Thymus (tissue), 11 donors: ENCODE data around the gene CGB2. TPM values are rescaled to one million over a fixed set of nuclear protein-coding genes. Genes with fewer than 3 reads are reported as not detected.
"Not testable (repeated sequence)": the region's sequence is repeated elsewhere in the genome, so short reads cannot be mapped to it uniquely, and the experiment has no call there.

ENCODE experiments used
- DNase-seq, 9 donors: peaks; one replicate each; pipeline ENCODE4 v3.0.0-alpha.2; 2013; ENCODE audit warnings: low spot score in 9 of 9, low read depth in 6 of 9, missing footprints in 1 of 9
- H3K27ac ChIP-seq, 2 donors: one replicate each; pipeline ENCODE4 v1.5.1; 2013; ENCODE audit warnings: control low read depth in 1 of 2, low read depth in 1 of 2, low read length in 1 of 2, mild to moderate bottlenecking in 1 of 2, moderate library complexity in 1 of 2
- H3K27me3 ChIP-seq, 2 donors: one replicate each; pipeline ENCODE4 v1.5.1; 2013; ENCODE audit warnings: low read length in 1 of 2; ENCODE audit not compliant: control insufficient read depth in 2 of 2, insufficient read depth in 1 of 2
- H3K36me3 ChIP-seq, 2 donors: one replicate each; pipeline ENCODE4 v1.5.1; 2013; ENCODE audit warnings: low read length in 1 of 2, mild to moderate bottlenecking in 1 of 2, moderate library complexity in 1 of 2; ENCODE audit not compliant: control insufficient read depth in 2 of 2, insufficient read depth in 2 of 2
- H3K4me1 ChIP-seq, 2 donors: one replicate each; pipeline ENCODE4 v1.5.1; 2013; ENCODE audit warnings: low read length in 2 of 2; ENCODE audit not compliant: control insufficient read depth in 2 of 2, insufficient read depth in 2 of 2
- H3K4me3 ChIP-seq, 2 donors: one replicate each; pipeline ENCODE4 v1.5.1; 2013; ENCODE audit warnings: low read length in 2 of 2, control low read depth in 1 of 2, mild to moderate bottlenecking in 1 of 2
- H3K9me3 ChIP-seq, 2 donors: one replicate each; pipeline ENCODE4 v1.5.1; 2013; ENCODE audit warnings: low read length in 1 of 2, mild to moderate bottlenecking in 1 of 2; ENCODE audit not compliant: control insufficient read depth in 2 of 2, insufficient read depth in 1 of 2
- WGBS: extraction: QIAGEN DNeasy Blood & Tissue Kit; methylation state at CpG from one replicate; pipeline ENCODE4 v1.1.7; 2013; 5-methylcytosine and 5-hydroxymethylcytosine counted together
- polyA plus RNA-seq: library from polyadenylated mRNA; stranded (reverse); fragments of 200-250 nt; gene quantifications from one replicate; pipeline ENCODE4 v1.2.3, GENCODE V29; 2013
- total RNA-seq: library from RNA; stranded (reverse); fragments of 120-200 nt; gene quantifications from one replicate; pipeline ENCODE4 v1.2.4, GENCODE V29; 2013
- donor health status: healthy.

The CGB2 gene
- total and polyA plus RNA-seq, 2 donors = 0.11 TPM; not detected in 1

DNA sequence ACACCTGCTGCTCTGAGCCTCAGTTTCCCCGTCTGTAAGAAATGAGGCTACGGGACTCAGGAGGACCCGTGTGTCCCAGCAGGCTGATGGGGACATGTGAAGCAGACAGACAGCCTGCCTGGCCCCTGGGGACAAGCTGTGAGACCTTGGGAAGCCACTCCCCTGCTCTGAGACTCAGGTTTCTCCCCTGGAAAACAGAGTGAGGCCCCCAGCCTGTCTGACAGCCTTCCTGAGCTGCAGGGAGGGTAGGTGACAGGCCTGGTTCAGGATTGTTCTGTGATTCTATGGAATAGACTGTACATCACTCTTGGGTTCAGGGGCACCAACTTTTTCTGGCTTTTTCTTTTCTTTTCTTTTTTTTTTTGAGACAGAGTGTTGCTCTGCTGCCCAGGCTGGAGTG is 35.9 kb downstream of the CGB2 start:
- peaks cover 51 to 97% of the 10 kb centered on the region in 2 donors for H3K27me3 ChIP-seq
- no peak overlapping the region for H3K27ac ChIP-seq
- no peaks in the 10 kb centered on the region for H3K4me1 ChIP-seq
- H3K4me3 ChIP-seq = no peak overlapping the region
- no peak for DNase-seq
- WGBS = 69% methylated on average over 3 of the region's 3 CpGs
- H3K9me3 ChIP-seq = peaks cover 0 to 4% of the 10 kb centered on the region in 2 donors
- no peaks in the 10 kb centered on the region for H3K36me3 ChIP-seq

- Histone ChIP-seq H3K4me3 (no peak overlapping the region), H3K4me1 (no peaks in the 10 kb centered on the region), H3K27me3 (peaks cover 64 to 97% of the 10 kb centered on the region in 2 donors), H3K27ac (no peak overlapping the region), H3K9me3 (peaks cover 0 to 4% of the 10 kb centered on the region in 2 donors), H3K36me3 (no peaks in the 10 kb centered on the region)
- no peak for DNase-seq
- 95% methylated on average over 9 of the region's 9 CpGs for WGBS
These were observed 37.3 kb downstream of the CGB2 start for GRCh38 chr19:49069026-49069425.

GRCh38 chr19:49070416-49070815 is 38.7 kb downstream of the CGB2 start:
- Histone ChIP-seq H3K9me3 (peaks cover 0 to 4% of the 10 kb centered on the region in 2 donors), H3K4me1 (no peaks in the 10 kb centered on the region), H3K4me3 (no peak overlapping the region), H3K36me3 (no peaks in the 10 kb centered on the region), H3K27me3 (peaks cover 52 to 93% of the 10 kb centered on the region in 2 donors), H3K27ac (no peak overlapping the region)
- 97% methylated on average over 21 of the region's 21 CpGs for WGBS
- DNase-seq = no peak

- no peak overlapping the region for H3K27ac ChIP-seq
- no peaks in the 10 kb centered on the region for H3K4me1 ChIP-seq
- 10% methylated on average over 93 of the region's 93 CpGs for WGBS
- DNase-seq = no peak
- peaks cover 0 to 4% of the 10 kb centered on the region in 2 donors for H3K9me3 ChIP-seq
- peak overlapping the region in 1 of 2 donors; percentile 33 for H3K4me3 ChIP-seq
- no peaks in the 10 kb centered on the region for H3K36me3 ChIP-seq
- peaks cover 44 to 77% of the 10 kb centered on the region in 2 donors for H3K27me3 ChIP-seq
These were observed 40.3 kb downstream of the CGB2 start for GRCh38 chr19:49071860-49072547.

DNA sequence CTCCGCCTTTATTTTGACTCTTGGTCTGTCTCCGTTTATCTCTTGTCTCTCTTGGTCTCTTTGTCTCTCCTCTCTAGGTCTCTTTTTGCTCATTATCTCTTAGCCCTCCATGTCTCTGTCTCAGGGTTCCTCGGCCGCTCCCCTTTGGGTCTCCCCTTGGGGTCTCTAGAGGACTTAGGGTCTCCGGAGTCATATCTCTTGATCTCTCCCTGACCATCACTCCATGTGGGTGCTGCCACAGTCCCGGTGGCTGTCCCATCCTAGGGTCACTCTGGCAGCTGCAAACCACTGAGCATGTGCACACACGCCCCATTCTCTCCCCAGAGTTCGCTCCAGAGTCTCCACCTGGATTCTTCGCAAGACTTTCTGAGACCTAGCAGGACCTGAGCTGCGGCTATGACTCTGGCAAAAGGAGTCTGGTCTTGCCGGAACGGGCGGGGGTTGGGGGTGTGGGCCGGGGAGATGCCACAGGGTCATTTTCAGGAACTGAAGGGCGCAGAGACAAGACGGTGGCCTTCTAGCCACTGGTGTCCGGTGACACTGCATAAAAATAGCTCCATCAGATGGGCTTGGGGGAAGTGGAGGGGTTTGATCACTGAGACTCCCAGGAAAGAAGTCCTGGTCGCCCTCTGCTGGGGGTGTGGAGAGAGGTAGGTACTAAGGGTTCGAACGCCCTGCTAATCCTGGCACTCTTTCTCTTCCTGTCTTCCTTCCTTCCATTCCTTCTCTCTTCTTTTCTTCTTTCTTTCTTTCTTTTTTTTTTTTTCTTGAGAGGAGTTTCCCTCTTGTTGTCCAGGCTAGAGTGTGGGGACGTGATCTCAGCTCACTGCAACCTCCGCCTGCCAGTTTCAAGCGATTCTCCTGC is 42.1 kb downstream of the CGB2 start:
- H3K36me3 ChIP-seq = no peaks in the 10 kb centered on the region
- no peak overlapping the region for H3K27ac ChIP-seq
- DNase-seq = no peak
- no peaks in the 10 kb centered on the region for H3K4me1 ChIP-seq
- peaks cover 0 to 4% of the 10 kb centered on the region in 2 donors for H3K9me3 ChIP-seq
- 72% methylated on average over 23 of the region's 23 CpGs for WGBS
- H3K27me3 ChIP-seq = peaks cover 39 to 61% of the 10 kb centered on the region in 2 donors
- no peak overlapping the region for H3K4me3 ChIP-seq

DNA sequence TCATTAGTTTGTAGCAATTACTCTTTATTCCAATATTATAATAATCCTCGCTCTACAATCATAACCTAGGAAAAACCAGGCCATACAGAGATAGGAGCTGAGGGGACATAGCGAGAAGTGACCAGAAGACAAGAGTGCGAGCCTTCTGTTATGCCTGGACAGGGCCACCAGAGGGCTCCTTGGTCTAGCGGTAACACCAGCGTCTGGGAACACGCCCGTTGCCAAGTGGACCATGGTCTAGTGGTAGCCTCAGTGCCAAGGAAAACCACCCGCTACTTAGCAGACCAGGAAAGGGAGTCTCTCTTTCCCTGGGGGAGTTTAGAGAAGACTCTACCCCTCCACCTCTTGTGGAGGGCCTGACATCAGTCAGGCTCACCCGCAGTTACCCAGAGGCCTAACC is 43.2 kb downstream of the CGB2 start:
- not testable (repeated sequence) for DNase-seq, H3K4me1 ChIP-seq, H3K9me3 ChIP-seq, H3K36me3 ChIP-seq, H3K27ac ChIP-seq, H3K4me3 ChIP-seq
- peaks cover 37 to 50% of the 10 kb centered on the region in 2 donors for H3K27me3 ChIP-seq
- WGBS = 25% methylated on average over 9 of the region's 9 CpGs

- Histone ChIP-seq H3K4me3 (no peak overlapping the region), H3K9me3 (no peaks in the 10 kb centered on the region), H3K4me1 (peaks cover 2 to 6% of the 10 kb centered on the region in 2 donors), H3K27me3 (peaks cover 0 to 4% of the 10 kb centered on the region in 2 donors), H3K36me3 (no peaks in the 10 kb centered on the region), H3K27ac (no peak overlapping the region)
- DNase-seq = no peak
- WGBS = 97% methylated on average over 4 of the region's 4 CpGs
These were observed 48.7 kb downstream of the CGB2 start for GRCh38 chr19:49080392-49080791.

DNA sequence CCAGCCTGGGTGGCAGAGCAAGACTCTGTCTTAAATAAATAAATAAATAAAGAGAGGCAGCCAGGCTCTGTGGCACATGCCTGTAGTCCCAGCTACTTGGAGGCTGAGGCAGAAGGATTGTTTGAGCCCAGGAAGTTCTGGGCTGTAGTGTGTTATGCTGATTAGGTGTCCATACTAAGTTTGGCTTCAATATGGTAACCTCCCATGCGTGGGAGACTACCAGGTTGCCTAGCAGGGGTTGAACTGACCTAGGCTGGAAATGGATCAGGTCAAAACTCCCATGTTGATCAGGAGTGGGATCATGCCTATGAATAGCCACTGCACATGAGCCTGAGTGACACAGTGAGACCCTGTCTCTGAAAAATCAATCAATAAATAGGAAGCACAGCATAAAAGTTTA is 49.6 kb downstream of the CGB2 start:
- 90% methylated on average over 1 of the region's 1 CpG for WGBS
- Histone ChIP-seq H3K27me3 (peaks cover 0 to 4% of the 10 kb centered on the region in 2 donors), H3K36me3 (peaks cover 0 to 3% of the 10 kb centered on the region in 2 donors), H3K9me3 (no peaks in the 10 kb centered on the region), H3K4me3 (no peak overlapping the region), H3K4me1 (peaks cover 5 to 9% of the 10 kb centered on the region in 2 donors), H3K27ac (no peak overlapping the region)
- DNase-seq = no peak
